Keratinocyte (primary cell): ENCODE data around the gene LEFTY1.

Experiments used
- CTCF ChIP-seq, 3 experiments: IDR thresholded peaks in 1 of 3; conservative IDR thresholded peaks in 1 of 3; optimal IDR thresholded peaks in 1 of 3; 2 replicates in 2 of 3; 3 replicates in 1 of 3; pipeline versions ENCODE3 to v1.5.1; 2011; ENCODE audit warnings: low read length in 3 of 3, mild to moderate bottlenecking in 3 of 3, moderate library complexity in 2 of 3, control low read depth in 1 of 3, inconsistent platforms in 1 of 3; ENCODE audit not compliant: insufficient read depth in 2 of 3; ENCODE audit errors: extremely low read depth in 1 of 3
- EZH2 ChIP-seq: IDR thresholded peaks from one replicate; pipeline ENCODE4 v1.6.1; 2012; ENCODE audit warnings: inconsistent platforms, mild to moderate bottlenecking, low read length, moderate library complexity

GRCh38 chr1:225845097-225845496 is 43.8 kb downstream of the LEFTY1 start:
- no peak for TF ChIP-seq CTCF (optimal IDR thresholded peaks at IDR 0.05 in 1 of 3, IDR thresholded peaks at IDR 0.05 in 1 of 3, conservative IDR thresholded peaks at IDR 0.05 in 1 of 3; ENCODE audit: extremely low read depth in 1 of 3, insufficient read depth in 2 of 3, low read length in 3 of 3)
- TF ChIP-seq EZH2: no peak
